A375 (cell line): ENCODE data around the gene UBE2U. TPM values are rescaled to one million over a fixed set of nuclear protein-coding genes. Genes with fewer than 3 reads are reported as not detected.

ENCODE experiments used
- total RNA-seq: library from RNA; depleted of rRNA; stranded (reverse); fragments of >200 nt; shearing (Covaris generic); gene quantifications from 2 replicates; pipeline ENCODE4 v1.2.3, GENCODE V29; 2014; rRNA removed

The UBE2U gene
- total RNA-seq = not detected in 2 replicates

DNA sequence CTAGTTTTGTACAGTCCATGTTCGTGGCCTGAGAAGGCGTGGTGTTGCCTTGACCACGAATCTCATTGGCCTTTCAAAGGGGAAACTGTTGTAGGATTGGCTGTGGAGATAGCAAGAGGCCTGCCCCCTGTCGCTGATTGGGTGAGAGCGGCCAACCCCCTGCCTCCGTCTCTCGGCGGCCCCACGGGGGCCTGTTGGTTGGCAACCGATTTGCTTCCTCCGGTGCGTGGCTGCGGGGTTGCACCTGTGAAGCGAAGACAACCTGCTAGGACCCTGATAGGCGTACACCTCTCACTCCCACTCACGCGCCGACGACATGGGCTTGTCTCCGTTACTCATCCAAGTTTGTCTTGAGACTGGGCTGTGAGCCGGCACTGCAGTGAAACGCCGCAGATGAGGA lies at the start of gene UBE2U:
TSS of gene UBE2U (plus strand) at position 204 of the 400 bp plus-strand sequence. CDS start 428 bp downstream, outside the sequence.

